HG02870 (cell line): ENCODE measurements around the gene QKI.

Experiments
- ATAC-seq: cut with Tn5 transposase; IDR thresholded peaks from one replicate; pipeline ENCODE4 v1.9.1; 2021; ENCODE audit warnings: mild to moderate bottlenecking, moderate library complexity; ENCODE audit not compliant: unreplicated experiment

QKI gene

GRCh38 chr6:163603395-163603794, 188.9 kb downstream of the QKI start:
- no peak for ATAC-seq

- no peak for ATAC-seq
Measured at GRCh38 chr6:163605385-163606097, 191.0 kb downstream of the QKI start.

- no peak for ATAC-seq
Measured at GRCh38 chr6:163607792-163608191, 193.3 kb downstream of the QKI start.

GRCh38 chr6:163608204-163608644, 193.7 kb downstream of the QKI start:
- ATAC-seq, result no peak

GRCh38 chr6:163612200-163612599, 197.7 kb downstream of the QKI start:
- ATAC-seq, result no peak

GRCh38 chr6:163613025-163613424, 198.5 kb downstream of the QKI start:
- ATAC-seq, result no peak

- ATAC-seq, result no peak
Measured at GRCh38 chr6:163613668-163614067, 199.2 kb downstream of the QKI start.

- ATAC-seq, result no peak
Measured at GRCh38 chr6:163616452-163616851, 201.9 kb downstream of the QKI start.

GRCh38 chr6:163617549-163617948, 203.0 kb downstream of the QKI start:
- no peak for ATAC-seq

GRCh38 chr6:163620101-163620500, 205.6 kb downstream of the QKI start:
- ATAC-seq, result no peak

- peak; percentile 85 for ATAC-seq
Measured at GRCh38 chr6:163620670-163621330, 206.3 kb downstream of the QKI start.

GRCh38 chr6:163625265-163625664, 210.7 kb downstream of the QKI start:
- no peak for ATAC-seq

GRCh38 chr6:163626073-163626867, 211.8 kb downstream of the QKI start:
- no peak for ATAC-seq

- peak; percentile 86 for ATAC-seq
Measured at GRCh38 chr6:163627274-163628062, 212.9 kb downstream of the QKI start.
